ENCODE measurements around the gene SEMA3F. TPM values are rescaled to one million over a fixed set of nuclear protein-coding genes. Genes with fewer than 3 reads are reported as not detected.
A peak's percentile ranks its signal among the peaks of the same experiment; 100 is the strongest.

SEMA3F gene
- total RNA-seq, 1 experiment from 2014 or later = 69.6 TPM

GRCh38 chr3:50150404-50150750 lies 4.7 kb upstream of the SEMA3F start:
- DNase-seq (ENCODE audit: low read depth, low spot score) (no peak), ATAC-seq (no peak)
- ChIA-PET POLR2A (no interaction called here), CTCF (no interaction called here)
- 0 out of 2 replicates have a peak overlapping the region, but pooled peaks have one; percentile 6 for H3K27ac ChIP-seq (ENCODE audit: low read length)
- in situ Hi-C loops (cut with HindIII; ENCODE audit: low pct_unique_long_range_greater_than_20kb, low sequenced_read_pairs) = no loop called here
- H3K4me3 ChIP-seq (ENCODE audit: low read depth in 2 of 2, low read length in 2 of 2) = no peak overlapping the region
- peaks cover 6% of the 10 kb centered on the region; the same call in 1 of the 2 replicates for H3K4me1 ChIP-seq (ENCODE audit: control insufficient read depth, insufficient read depth, low read length)
- no peaks in the 10 kb centered on the region for H3K9me3 ChIP-seq (ENCODE audit: control insufficient read depth, insufficient read depth, low read depth, low read length)
- no peaks in the 10 kb centered on the region; the same call in 1 of the 2 replicates for H3K36me3 ChIP-seq (ENCODE audit: control insufficient read depth, insufficient read depth, low read length)
- H3K27me3 ChIP-seq (ENCODE audit: control insufficient read depth, insufficient read depth, low read length) = no peaks in the 10 kb centered on the region
- TF ChIP-seq, protein P1, sequence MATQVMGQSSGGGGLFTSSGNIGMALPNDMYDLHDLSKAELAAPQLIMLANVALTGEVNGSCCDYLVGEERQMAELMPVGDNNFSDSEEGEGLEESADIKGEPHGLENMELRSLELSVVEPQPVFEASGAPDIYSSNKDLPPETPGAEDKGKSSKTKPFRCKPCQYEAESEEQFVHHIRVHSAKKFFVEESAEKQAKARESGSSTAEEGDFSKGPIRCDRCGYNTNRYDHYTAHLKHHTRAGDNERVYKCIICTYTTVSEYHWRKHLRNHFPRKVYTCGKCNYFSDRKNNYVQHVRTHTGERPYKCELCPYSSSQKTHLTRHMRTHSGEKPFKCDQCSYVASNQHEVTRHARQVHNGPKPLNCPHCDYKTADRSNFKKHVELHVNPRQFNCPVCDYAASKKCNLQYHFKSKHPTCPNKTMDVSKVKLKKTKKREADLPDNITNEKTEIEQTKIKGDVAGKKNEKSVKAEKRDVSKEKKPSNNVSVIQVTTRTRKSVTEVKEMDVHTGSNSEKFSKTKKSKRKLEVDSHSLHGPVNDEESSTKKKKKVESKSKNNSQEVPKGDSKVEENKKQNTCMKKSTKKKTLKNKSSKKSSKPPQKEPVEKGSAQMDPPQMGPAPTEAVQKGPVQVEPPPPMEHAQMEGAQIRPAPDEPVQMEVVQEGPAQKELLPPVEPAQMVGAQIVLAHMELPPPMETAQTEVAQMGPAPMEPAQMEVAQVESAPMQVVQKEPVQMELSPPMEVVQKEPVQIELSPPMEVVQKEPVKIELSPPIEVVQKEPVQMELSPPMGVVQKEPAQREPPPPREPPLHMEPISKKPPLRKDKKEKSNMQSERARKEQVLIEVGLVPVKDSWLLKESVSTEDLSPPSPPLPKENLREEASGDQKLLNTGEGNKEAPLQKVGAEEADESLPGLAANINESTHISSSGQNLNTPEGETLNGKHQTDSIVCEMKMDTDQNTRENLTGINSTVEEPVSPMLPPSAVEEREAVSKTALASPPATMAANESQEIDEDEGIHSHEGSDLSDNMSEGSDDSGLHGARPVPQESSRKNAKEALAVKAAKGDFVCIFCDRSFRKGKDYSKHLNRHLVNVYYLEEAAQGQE (IDR thresholded peaks at IDR 0.05; ENCODE audit: insufficient read depth in 1 of 2, low read depth in 2 of 2, low read length in 1 of 2) = no peak
- TF ChIP-seq TCF7L2 (IDR thresholded peaks at IDR 0.05; ENCODE audit: low read depth, low read length) (no peak), SIN3A (IDR thresholded peaks at IDR 0.05; ENCODE audit: borderline replicate concordance, insufficient read depth, low read depth, low read length) (no peak), POLR2AphosphoS5 (IDR thresholded peaks at IDR 0.05; ENCODE audit: low read depth, low read length) (no peak)
- TF ChIP-seq, protein P2, sequence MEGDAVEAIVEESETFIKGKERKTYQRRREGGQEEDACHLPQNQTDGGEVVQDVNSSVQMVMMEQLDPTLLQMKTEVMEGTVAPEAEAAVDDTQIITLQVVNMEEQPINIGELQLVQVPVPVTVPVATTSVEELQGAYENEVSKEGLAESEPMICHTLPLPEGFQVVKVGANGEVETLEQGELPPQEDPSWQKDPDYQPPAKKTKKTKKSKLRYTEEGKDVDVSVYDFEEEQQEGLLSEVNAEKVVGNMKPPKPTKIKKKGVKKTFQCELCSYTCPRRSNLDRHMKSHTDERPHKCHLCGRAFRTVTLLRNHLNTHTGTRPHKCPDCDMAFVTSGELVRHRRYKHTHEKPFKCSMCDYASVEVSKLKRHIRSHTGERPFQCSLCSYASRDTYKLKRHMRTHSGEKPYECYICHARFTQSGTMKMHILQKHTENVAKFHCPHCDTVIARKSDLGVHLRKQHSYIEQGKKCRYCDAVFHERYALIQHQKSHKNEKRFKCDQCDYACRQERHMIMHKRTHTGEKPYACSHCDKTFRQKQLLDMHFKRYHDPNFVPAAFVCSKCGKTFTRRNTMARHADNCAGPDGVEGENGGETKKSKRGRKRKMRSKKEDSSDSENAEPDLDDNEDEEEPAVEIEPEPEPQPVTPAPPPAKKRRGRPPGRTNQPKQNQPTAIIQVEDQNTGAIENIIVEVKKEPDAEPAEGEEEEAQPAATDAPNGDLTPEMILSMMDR (IDR thresholded peaks at IDR 0.05) = no peak
- intact Hi-C loops (cut with micrococcal nuclease; ENCODE audit: unreplicated experiment) = no loop called here
- no TSS peak for BruUV-seq (replicated peaks)

- H3K9me3 ChIP-seq (ENCODE audit: control insufficient read depth, insufficient read depth, low read depth, low read length) = no peaks in the 10 kb centered on the region
- intact Hi-C loops (cut with micrococcal nuclease; ENCODE audit: unreplicated experiment) = no loop called here
- H3K36me3 ChIP-seq (ENCODE audit: control insufficient read depth, insufficient read depth, low read length) = no peaks in the 10 kb centered on the region; the same call in 1 of the 2 replicates
- H3K27ac ChIP-seq (ENCODE audit: low read length) = no peak overlapping the region
- no peak for DNase-seq (ENCODE audit: low read depth, low spot score)
- BruUV-seq (replicated peaks) = no TSS peak
- POLR2A ChIA-PET = no interaction called here
- in situ Hi-C loops (cut with HindIII; ENCODE audit: low pct_unique_long_range_greater_than_20kb, low sequenced_read_pairs) = no loop called here
- H3K4me1 ChIP-seq (ENCODE audit: control insufficient read depth, insufficient read depth, low read length) = peaks cover 6% of the 10 kb centered on the region; the same call in 1 of the 2 replicates
- H3K27me3 ChIP-seq (ENCODE audit: control insufficient read depth, insufficient read depth, low read length) = no peaks in the 10 kb centered on the region
- no peak for ATAC-seq
- H3K4me3 ChIP-seq (ENCODE audit: low read depth in 2 of 2, low read length in 2 of 2) = no peak overlapping the region
- CTCF ChIA-PET = no interaction called here
- no peak for TF ChIP-seq POLR2AphosphoS5 (IDR thresholded peaks at IDR 0.05; ENCODE audit: low read depth, low read length)
- TF ChIP-seq, protein P2 (IDR thresholded peaks at IDR 0.05) = no peak
- TF ChIP-seq, protein P1 (IDR thresholded peaks at IDR 0.05; ENCODE audit: insufficient read depth in 1 of 2, low read depth in 2 of 2, low read length in 1 of 2) = no peak
- TF ChIP-seq SIN3A (IDR thresholded peaks at IDR 0.05; ENCODE audit: borderline replicate concordance, insufficient read depth, low read depth, low read length) = no peak
- no peak for TF ChIP-seq TCF7L2 (IDR thresholded peaks at IDR 0.05; ENCODE audit: low read depth, low read length)
Observed at GRCh38 chr3:50150863-50151686, 4.0 kb upstream of the SEMA3F start.
